H1 (cell line): Measurements from ENCODE around the gene TMEM225B. TPM values are rescaled to one million over a fixed set of nuclear protein-coding genes. Genes with fewer than 3 reads are reported as not detected.
"Not testable (repeated sequence)": the region's sequence is repeated elsewhere in the genome, so short reads cannot be mapped to it uniquely, and the experiment has no call there.

Experiments used
- CTCF ChIA-PET: fragments of 300-600 bp; sonication (Branson Sonifier 250); formaldehyde crosslinking; loops from one replicate; lab custom pipeline; 2021; ENCODE audit not compliant: partially characterized antibody; lab: Charles Lee
- POLR2A ChIA-PET: fragments of 300-600 bp; sonication (Branson Sonifier 250); formaldehyde crosslinking; loops from one replicate; lab custom pipeline; 2021; ENCODE audit warnings: inconsistent platforms; ENCODE audit not compliant: partially characterized antibody; lab: Charles Lee
- DNase-seq, 2 experiments: peaks; one replicate each; pipeline versions ENCODE4 v3.0.0 to v3.0.0-alpha.2; 2010 to 2022; ENCODE audit warnings: low spot score in 2 of 2, low read depth in 1 of 2, mixed read lengths in 1 of 2
- FAIRE-seq: peaks from 2 replicates; lab custom pipeline; 2011; peaks lifted over from hg19 to GRCh38; lab: Jason Lieb, UNC
- H2AFZ ChIP-seq: 2 replicates; pipeline ENCODE4 v1.8.1; 2012; ENCODE audit warnings: low read length, inconsistent platforms
- H2AK5ac ChIP-seq: 2 replicates; pipeline ENCODE4 v1.6.1; 2013; ENCODE audit warnings: low read depth, low read length
- H2BK120ac ChIP-seq: replicated peaks from 2 replicates; pipeline ENCODE3; 2013; ENCODE audit warnings: low read depth, low read length, inconsistent platforms
- H2BK12ac ChIP-seq: 2 replicates; pipeline ENCODE4 v1.6.1; 2013; ENCODE audit warnings: low read depth, low read length
- H2BK15ac ChIP-seq: 2 replicates; pipeline ENCODE4 v1.6.1; 2013; ENCODE audit warnings: low read length
- H2BK20ac ChIP-seq: 2 replicates; pipeline ENCODE4 v1.6.1; 2013; ENCODE audit warnings: low read length
- H2BK5ac ChIP-seq: 2 replicates; pipeline ENCODE4 v1.6.1; 2013; ENCODE audit warnings: low read depth, low read length
- H3K14ac ChIP-seq: 2 replicates; pipeline ENCODE4 v1.6.1; 2013; ENCODE audit warnings: inconsistent platforms; ENCODE audit not compliant: insufficient read length
- H3K18ac ChIP-seq: 2 replicates; pipeline ENCODE4 v1.6.1; 2013; ENCODE audit warnings: low read length; ENCODE audit errors: extremely low read depth
- H3K23ac ChIP-seq: 2 replicates; pipeline ENCODE4 v1.6.1; 2013; ENCODE audit warnings: inconsistent platforms; ENCODE audit not compliant: insufficient read length
- H3K23me2 ChIP-seq: 2 replicates; pipeline ENCODE4 v1.6.1; 2013; ENCODE audit warnings: low read depth, low read length
- H3K27ac ChIP-seq: 2 replicates; pipeline ENCODE4 v1.6.1; 2011; ENCODE audit warnings: low read depth, low read length, inconsistent platforms
- H3K27me3 ChIP-seq, 4 experiments: replicated peaks in 1 of 4; 1 replicate in 1 of 4; 2 replicates in 3 of 4; pipeline versions ENCODE4 v1.6.1 to v1.8.1; 2011 to 2013; ENCODE audit warnings: low read length in 3 of 4, mild to moderate bottlenecking in 3 of 4, inconsistent platforms in 2 of 4, mixed read lengths in 2 of 4, moderate library complexity in 1 of 4; ENCODE audit not compliant: control insufficient read depth in 3 of 4, insufficient read depth in 3 of 4; ENCODE audit errors: extremely low read depth in 1 of 4
- H3K36me3 ChIP-seq, 4 experiments: 2 replicates each; pipeline versions ENCODE4 v1.6.1 to v1.8.1; 2011 to 2013; ENCODE audit warnings: mild to moderate bottlenecking in 4 of 4, low read length in 3 of 4, moderate library complexity in 2 of 4, control low read depth in 1 of 4, inconsistent platforms in 1 of 4; ENCODE audit not compliant: insufficient read depth in 4 of 4, control insufficient read depth in 2 of 4
- H3K4ac ChIP-seq: replicated peaks from 2 replicates; pipeline ENCODE3; 2013; ENCODE audit warnings: low read length, low read depth, mixed read lengths, inconsistent platforms; ENCODE audit not compliant: insufficient read length
- H3K4me1 ChIP-seq, 4 experiments: replicated peaks in 1 of 4; 1 replicate in 1 of 4; 2 replicates in 3 of 4; pipeline versions ENCODE4 v1.6.1 to v1.8.1; 2011 to 2013; ENCODE audit warnings: low read length in 3 of 4, inconsistent platforms in 2 of 4, mixed read lengths in 1 of 4; ENCODE audit not compliant: insufficient read depth in 4 of 4, control insufficient read depth in 3 of 4
- H3K4me2 ChIP-seq, 2 experiments: 2 replicates each; pipeline versions ENCODE4 v1.6.1 to v1.8.1; 2011 to 2013; ENCODE audit warnings: low read depth in 2 of 2, low read length in 2 of 2, control low read depth in 1 of 2, inconsistent platforms in 1 of 2, mild to moderate bottlenecking in 1 of 2; ENCODE audit not compliant: insufficient read depth in 1 of 2
- H3K4me3 ChIP-seq, 4 experiments: fragments of 200-600, 300-600 bp in 1 of 4; sonication (generic), shearing (Covaris generic), sonication (Bioruptor Twin) in 1 of 4; 2 replicates each; pipeline versions ENCODE4 v1.5.1 to v1.8.1; 2011 to 2016; ENCODE audit warnings: low read length in 4 of 4, low read depth in 3 of 4, control low read depth in 2 of 4, inconsistent platforms in 2 of 4, mild to moderate bottlenecking in 2 of 4, mixed read lengths in 1 of 4, moderate library complexity in 1 of 4; ENCODE audit not compliant: insufficient read depth in 2 of 4; ENCODE audit errors: extremely low read depth in 1 of 4
- H3K56ac ChIP-seq: replicated peaks from 2 replicates; pipeline ENCODE3; 2013; ENCODE audit warnings: low read depth, mild to moderate bottlenecking, mixed read lengths, low read length, inconsistent platforms; ENCODE audit not compliant: insufficient read length
- H3K79me1 ChIP-seq: 2 replicates; pipeline ENCODE4 v1.6.1; 2013; ENCODE audit warnings: low read depth, low read length, control low read depth
- H3K79me2 ChIP-seq, 2 experiments: 2 replicates each; pipeline versions ENCODE4 v1.6.1 to v1.8.1; 2012 to 2013; ENCODE audit warnings: low read length in 2 of 2, mild to moderate bottlenecking in 2 of 2, inconsistent platforms in 1 of 2; ENCODE audit not compliant: insufficient read depth in 2 of 2, control insufficient read depth in 1 of 2
- H3K9ac ChIP-seq, 4 experiments: replicated peaks in 1 of 4; 1 replicate in 1 of 4; 2 replicates in 3 of 4; pipeline versions ENCODE4 v1.6.1 to v1.8.1; 2011 to 2013; ENCODE audit warnings: low read depth in 3 of 4, low read length in 3 of 4, control low read depth in 2 of 4, mild to moderate bottlenecking in 2 of 4, moderate library complexity in 2 of 4, inconsistent platforms in 1 of 4; ENCODE audit errors: extremely low read depth in 1 of 4
- H3K9me3 ChIP-seq, 2 experiments: 2 replicates each; pipeline versions ENCODE4 v1.6.1 to v1.8.1; 2012 to 2013; ENCODE audit warnings: mild to moderate bottlenecking in 2 of 2, moderate library complexity in 2 of 2, control low read depth in 1 of 2, inconsistent platforms in 1 of 2, low read depth in 1 of 2, low read length in 1 of 2, mixed read lengths in 1 of 2; ENCODE audit not compliant: insufficient read depth in 2 of 2
- H4K20me1 ChIP-seq, 2 experiments: replicated peaks in 1 of 2; 2 replicates each; pipeline versions ENCODE3 to v1.8.1; 2011 to 2013; ENCODE audit warnings: inconsistent platforms in 2 of 2, low read length in 2 of 2, mild to moderate bottlenecking in 1 of 2; ENCODE audit not compliant: insufficient read depth in 2 of 2, control insufficient read depth in 1 of 2
- H4K5ac ChIP-seq: 2 replicates; pipeline ENCODE4 v1.6.1; 2013; ENCODE audit warnings: low read length, low read depth, mixed read lengths, inconsistent platforms; ENCODE audit not compliant: insufficient read length
- H4K8ac ChIP-seq: 2 replicates; pipeline ENCODE4 v1.8.0; 2013; ENCODE audit warnings: mild to moderate bottlenecking, moderate library complexity, low read length, inconsistent platforms; ENCODE audit not compliant: insufficient read depth; ENCODE audit errors: extremely low read depth
- H4K91ac ChIP-seq: replicated peaks from 2 replicates; pipeline ENCODE3; 2013; ENCODE audit warnings: low read length, mixed read lengths, inconsistent platforms; ENCODE audit not compliant: insufficient read length
- EGR1 ChIP-seq: IDR thresholded peaks from 2 replicates; pipeline ENCODE4 v1.6.1; 2011; ENCODE audit warnings: low read depth, low read length, borderline replicate concordance
- WGBS, 2 experiments: shearing (Covaris generic) in 1 of 2; methylation state at CpG; one replicate each; pipeline versions ENCODE4 v1.1.6 to v1.1.7; 2013 to 2015; ENCODE audit warnings: low lambda C conversion rate in 2 of 2, mixed read lengths in 2 of 2, inconsistent platforms in 1 of 2, low coverage in 1 of 2, missing lambda C conversion rate in 1 of 2; ENCODE audit not compliant: insufficient replicate concordance in 2 of 2, insufficient coverage in 1 of 2, insufficient read length in 1 of 2; ENCODE audit errors: extremely low coverage in 1 of 2, missing lambda C conversion rate in 1 of 2; 5-methylcytosine and 5-hydroxymethylcytosine counted together
- polyA plus RNA-seq, 7 experiments: library from polyadenylated mRNA; depleted of rRNA in 3 of 7; stranded (reverse) in 5 of 7; unstranded in 2 of 7; fragments of >200 nt in 5 of 7; fragments of 200-250 nt in 2 of 7; gene quantifications; 1 replicate in 5 of 7; 2 replicates in 1 of 7; 4 replicates in 1 of 7; pipeline versions ENCODE4 v1.2.1 to v1.2.3, GENCODE V29; 2011 to 2013; ENCODE audit warnings: missing spikeins in 2 of 7, mixed read lengths in 2 of 7
- total RNA-seq: library from RNA; stranded (reverse); fragmentation: NEBNext Ultra II Directional; extraction: Animal tissue kit (Norgen Biotek cat#: 25700); gene quantifications from 2 replicates; pipeline ENCODE4 v1.2.1, GENCODE V29; 2021

Gene TMEM225B
- total and polyA plus RNA-seq, 2 of the 8 experiments (the other 6 are each of a cell fraction or from before 2014, with no cell fraction given) = 0.68 TPM; not detected in 1

- 98% methylated on average over 10 of the region's 10 CpGs; no CpG with 5 or more reads in 1 of the 2 experiments for WGBS, 2 experiments
- Histone ChIP-seq H3K4ac (no peak overlapping the region), H3K23ac (no peak overlapping the region), H3K79me1 (peaks cover 7% of the 10 kb centered on the region), H3K23me2 (no peaks in the 10 kb centered on the region; the same call in 1 of the 2 replicates), H3K36me3 (peaks cover 18 to 57% (median 37%) of the 10 kb centered on the region in 4 experiments), H2AK5ac (no peak overlapping the region), H2AFZ (no peak overlapping the region)
- no peak for TF ChIP-seq EGR1
- TF ChIP-seq, all 59 proteins: peak for 0
- H3K9me3 ChIP-seq = no peaks in the 10 kb centered on the region
- DNase-seq (no peak), FAIRE-seq (no peak)
- no peak overlapping the region for H3K4me2 ChIP-seq
- H4K20me1 ChIP-seq = peaks cover 0 to 15% of the 10 kb centered on the region in 2 experiments
- no peak overlapping the region for H3K27ac ChIP-seq
- no peak overlapping the region for H4K8ac ChIP-seq
- peaks cover 0 to 2% (median 0%) of the 10 kb centered on the region in 4 experiments; a peak in 3 of 7 replicates for H3K4me1 ChIP-seq
- H3K56ac ChIP-seq = no peak overlapping the region
- no peak overlapping the region for H2BK120ac ChIP-seq
- no peak overlapping the region for H2BK12ac ChIP-seq
- H4K5ac ChIP-seq = no peak overlapping the region
- H3K79me2 ChIP-seq = peaks cover 5 to 30% of the 10 kb centered on the region in 2 experiments
- ChIA-PET CTCF (no interaction called here), POLR2A (interaction anchor here (0.9 to 1.6 kb wide), 3 partner anchors 9 to 65 kb away, joined by 3 to 4 read pairs (median 3); no protein-coding TSS in a partner anchor)
- no peak overlapping the region for H2BK5ac ChIP-seq
- no peak overlapping the region for H2BK20ac ChIP-seq
- H3K4me3 ChIP-seq = no peak overlapping the region
- no peak overlapping the region for H3K14ac ChIP-seq
- no peak overlapping the region for H3K18ac ChIP-seq
- H3K27me3 ChIP-seq = no peaks in the 10 kb centered on the region
- no peak overlapping the region for H3K9ac ChIP-seq
- H4K91ac ChIP-seq = no peak overlapping the region
- H2BK15ac ChIP-seq = no peak overlapping the region
Measured at GRCh38 chr7:99563650-99564049, 34.4 kb upstream of the TMEM225B start.

GRCh38 chr7:99568770-99569169, 29.3 kb upstream of the TMEM225B start:
- H3K79me2 ChIP-seq, H3K23me2 ChIP-seq, H2AK5ac ChIP-seq, H3K4ac ChIP-seq, H3K4me3 ChIP-seq, H2BK12ac ChIP-seq, H4K91ac ChIP-seq, H4K5ac ChIP-seq, H3K18ac ChIP-seq, FAIRE-seq, H3K4me2 ChIP-seq, H4K8ac ChIP-seq, CTCF ChIA-PET, H3K79me1 ChIP-seq, H3K4me1 ChIP-seq, H3K56ac ChIP-seq, H3K9ac ChIP-seq, H3K27me3 ChIP-seq, H3K9me3 ChIP-seq, H2BK120ac ChIP-seq, H2BK15ac ChIP-seq, H2BK20ac ChIP-seq, H4K20me1 ChIP-seq, H3K27ac ChIP-seq, H2AFZ ChIP-seq, H3K14ac ChIP-seq, DNase-seq, H2BK5ac ChIP-seq, H3K23ac ChIP-seq: not testable (repeated sequence)
- H3K36me3 ChIP-seq = peaks cover 9 to 57% (median 29%) of the 10 kb centered on the region in 4 experiments
- POLR2A ChIA-PET = interaction anchor here (1.2 to 1.9 kb wide), 2 partner anchors 9 to 10 kb away, joined by 6 read pairs; partner anchors contain the start of gene ZNF655
- 91% methylated on average over 7 of the region's 7 CpGs; no CpG with 5 or more reads in 1 of the 2 experiments for WGBS, 2 experiments
